Left lung (tissue), 10 donors: ENCODE results near the gene SMC1A. TPM values are rescaled to one million over a fixed set of nuclear protein-coding genes. Genes with fewer than 3 reads are reported as not detected.
"Not testable (repeated sequence)": the region's sequence is repeated elsewhere in the genome, so short reads cannot be mapped to it uniquely, and the experiment has no call there.

Experiments used
- ATAC-seq: fragments of 200-7000 bp; cut with Tn5 transposase; one replicate; pipeline ENCODE4 v1.9.1; 2020; ENCODE audit warnings: moderate library complexity
- DNase-seq, 4 donors: peaks; one replicate each; pipeline ENCODE4 v3.0.0-alpha.2; 2013 to 2020
- H3K27ac ChIP-seq, 2 donors: fragments of 200-600 bp; sonication (generic) in 1 of 2; one replicate each; pipeline versions ENCODE4 v1.5.0 to v1.8.0; 2020 to 2021
- H3K27me3 ChIP-seq, 2 donors: fragments of 200-600 bp; sonication (generic) in 1 of 2; one replicate each; pipeline versions ENCODE4 v1.5.0 to v1.8.0; 2020 to 2021
- H3K36me3 ChIP-seq, 2 donors: fragments of 200-600 bp; sonication (generic) in 1 of 2; one replicate each; pipeline versions ENCODE4 v1.5.0 to v1.8.0; 2020 to 2021
- H3K4me1 ChIP-seq, 2 donors: fragments of 200-600 bp; one replicate each; pipeline ENCODE4 v1.8.0; 2021
- H3K4me3 ChIP-seq, 2 donors: fragments of 200-600 bp; sonication (generic) in 1 of 2; one replicate each; pipeline versions ENCODE4 v1.5.0 to v1.8.0; 2020 to 2021; ENCODE audit warnings: mild to moderate bottlenecking in 1 of 2
- H3K9me3 ChIP-seq, 2 donors: fragments of 200-600 bp; sonication (generic) in 1 of 2; one replicate each; pipeline versions ENCODE4 v1.5.0 to v1.8.0; 2020 to 2021
- CTCF ChIP-seq, 2 donors: fragments of 200-600 bp; sonication (generic) in 1 of 2; IDR thresholded peaks; one replicate each; pipeline versions ENCODE4 v1.5.0 to v1.8.0; 2021; ENCODE audit warnings: antibody characterized with exemption in 2 of 2
- intact Hi-C, 2 donors: fragments of 100-400 bp; cut with DNase I; formaldehyde crosslinking; loops; one replicate each; pipeline versions ENCODE4 v1.11.2 to v1.14.2; 2022
- polyA plus RNA-seq, 6 donors: library from polyadenylated mRNA; unstranded; fragments of 120-200 nt; gene quantifications; one replicate each; pipeline ENCODE4 v1.2.1, GENCODE V29; 2013; ENCODE audit not compliant: insufficient read length in 6 of 6
- total RNA-seq, 2 donors: library from RNA; stranded (reverse); fragmentation: NEBNext Ultra II Directional; extraction: Animal tissue kit (Norgen Biotek cat#: 25700); gene quantifications; one replicate each; pipeline ENCODE4 v1.2.1, GENCODE V29; 2021
- donor health status: DM: no; HTN: yes; CAD: no.
- donor health status: DM: no; HTN: no; CAD: no.

SMC1A gene
- total and polyA plus RNA-seq, 8 donors = 59.6 to 129 (median 96.1) TPM

DNA sequence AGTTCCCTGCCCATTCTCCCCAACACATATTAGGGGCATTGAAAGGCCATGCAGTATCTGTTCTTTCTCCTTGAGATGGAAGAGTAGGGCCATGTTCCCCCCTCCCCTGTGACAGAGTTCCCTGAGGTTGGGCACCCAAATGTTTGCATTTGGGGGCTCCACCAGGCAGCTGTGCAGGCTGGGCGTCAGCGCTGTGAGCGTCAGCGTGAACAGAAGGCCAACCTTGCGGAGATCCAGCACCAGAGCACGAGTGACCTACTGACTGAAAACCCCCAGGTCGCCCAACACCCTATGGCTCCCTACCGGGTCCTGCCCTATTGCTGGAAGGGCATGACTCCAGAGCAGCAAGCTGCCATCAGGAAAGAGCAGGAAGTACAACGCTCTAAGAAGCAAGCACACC, 7.8 kb upstream of the SMC1A start:
- Histone ChIP-seq H3K4me3 (no peak overlapping the region), H3K27me3 (peaks cover 0 to 4% of the 10 kb centered on the region in 2 donors), H3K27ac (no peak overlapping the region), H3K4me1 (peaks cover 0 to 5% of the 10 kb centered on the region in 2 donors), H3K9me3 (no peaks in the 10 kb centered on the region), H3K36me3 (peaks cover 0 to 30% of the 10 kb centered on the region in 2 donors)
- intact Hi-C loops = loop anchor here in 1 of 2 donors (10.0 kb wide), 1 partner anchor 115 kb away; no protein-coding TSS in a partner anchor
- ATAC-seq = no peak
- no peak for TF ChIP-seq CTCF (IDR thresholded peaks at IDR 0.05)
- DNase-seq = no peak

GRCh38 chrX:53429755-53430154, 7.3 kb upstream of the SMC1A start:
- H3K4me1 ChIP-seq = peaks cover 0 to 5% of the 10 kb centered on the region in 2 donors
- intact Hi-C loops = loop anchor here in 1 of 2 donors (10.0 kb wide), 1 partner anchor 115 kb away; no protein-coding TSS in a partner anchor
- H3K27me3 ChIP-seq = no peaks in the 10 kb centered on the region
- H3K36me3 ChIP-seq = peaks cover 0 to 30% of the 10 kb centered on the region in 2 donors
- H3K9me3 ChIP-seq = no peaks in the 10 kb centered on the region
- DNase-seq (no peak), ATAC-seq (no peak)
- H3K27ac ChIP-seq = no peak overlapping the region
- no peak overlapping the region for H3K4me3 ChIP-seq
- no peak for TF ChIP-seq CTCF (IDR thresholded peaks at IDR 0.05)

GRCh38 chrX:53422861-53423306, 430 bp upstream of the SMC1A start, which contains the start of gene RIBC1:
TSS of gene RIBC1 (plus strand) at chrX:53422873. CDS start at chrX:53426277, 3,404 bp downstream.
- H3K4me1 ChIP-seq = peaks cover 9 to 19% of the 10 kb centered on the region in 2 donors
- peak within 1 kb of the TSS; percentile 57 to 81 for H3K4me3 ChIP-seq
- H3K9me3 ChIP-seq = no peaks in the 10 kb centered on the region
- intact Hi-C loops = no loop called here
- DNase-seq (no peak), ATAC-seq (peak; percentile 27)
- H3K36me3 ChIP-seq = peaks cover 0 to under 1% of the 10 kb centered on the region in 2 donors
- H3K27me3 ChIP-seq = no peaks in the 10 kb centered on the region
- H3K27ac ChIP-seq = peak within 1 kb of the TSS; percentile 87 to 90
- TF ChIP-seq CTCF (IDR thresholded peaks at IDR 0.05) = no peak

- TF ChIP-seq CTCF (IDR thresholded peaks at IDR 0.05) = no peak
- intact Hi-C loops = no loop called here
- H3K36me3 ChIP-seq = no peaks in the 10 kb centered on the region
- peak overlapping the region; percentile 87 to 90 for H3K27ac ChIP-seq
- no peaks in the 10 kb centered on the region for H3K9me3 ChIP-seq
- ATAC-seq = peak; percentile 41
- peaks cover 9 to 19% of the 10 kb centered on the region in 2 donors for H3K4me1 ChIP-seq
- no peaks in the 10 kb centered on the region for H3K27me3 ChIP-seq
- DNase-seq = no peak
- peak overlapping the region; percentile 57 to 81 for H3K4me3 ChIP-seq
These were observed 725 bp downstream of the SMC1A start for GRCh38 chrX:53421772-53422085.

- TF ChIP-seq CTCF (IDR thresholded peaks at IDR 0.05) = no peak
- H3K27me3 ChIP-seq = no peaks in the 10 kb centered on the region
- DNase-seq (no peak), ATAC-seq (no peak)
- H3K27ac ChIP-seq = no peak overlapping the region
- H3K4me3 ChIP-seq = peak overlapping the region; percentile 57 to 81
- H3K9me3 ChIP-seq = no peaks in the 10 kb centered on the region
- no peaks in the 10 kb centered on the region for H3K36me3 ChIP-seq
- H3K4me1 ChIP-seq = peaks cover 9 to 19% of the 10 kb centered on the region in 2 donors
- intact Hi-C loops = no loop called here
These were observed 1.3 kb downstream of the SMC1A start for GRCh38 chrX:53421125-53421524.

GRCh38 chrX:53420351-53420750, 2.1 kb downstream of the SMC1A start:
- H3K36me3 ChIP-seq, H3K27ac ChIP-seq, DNase-seq, H3K4me3 ChIP-seq, H3K27me3 ChIP-seq, ATAC-seq, intact Hi-C loops, H3K9me3 ChIP-seq: not testable (repeated sequence)
- peaks cover 9 to 19% of the 10 kb centered on the region in 2 donors for H3K4me1 ChIP-seq
